NCI-H2196 treated with DMSO at 0.1 percent for 48 hours (cell line): ENCODE measurements around the gene TRIM33.
"Not testable (repeated sequence)": the region's sequence is repeated elsewhere in the genome, so short reads cannot be mapped to it uniquely, and the experiment has no call there.

Experiments used
- DNase-seq: peaks from one replicate; lab custom pipeline; 2025; ENCODE audit not compliant: unreplicated experiment; lab: John Stamatoyannopoulos, UW

Gene TRIM33

GRCh38 chr1:114468047-114468446 is 43.0 kb downstream of the TRIM33 start:
- no peak for DNase-seq

- DNase-seq: no peak
Measured at GRCh38 chr1:114467491-114467890, 43.5 kb downstream of the TRIM33 start.

GRCh38 chr1:114466334-114467014 is 44.5 kb downstream of the TRIM33 start:
- DNase-seq: no peak

- DNase-seq: no peak
Measured at GRCh38 chr1:114462963-114463362, 48.0 kb downstream of the TRIM33 start.

GRCh38 chr1:114462341-114462740 is 48.7 kb downstream of the TRIM33 start:
- DNase-seq: no peak

- DNase-seq: no peak
Measured at GRCh38 chr1:114458237-114458777, 52.7 kb downstream of the TRIM33 start.

GRCh38 chr1:114457675-114458236 is 53.2 kb downstream of the TRIM33 start:
- no peak for DNase-seq

GRCh38 chr1:114456586-114456985 is 54.4 kb downstream of the TRIM33 start:
- no peak for DNase-seq

GRCh38 chr1:114455102-114455785 is 55.8 kb downstream of the TRIM33 start:
- no peak for DNase-seq

GRCh38 chr1:114454539-114454938 is 56.5 kb downstream of the TRIM33 start:
- no peak for DNase-seq

GRCh38 chr1:114453361-114453784 is 57.6 kb downstream of the TRIM33 start:
- DNase-seq: no peak

GRCh38 chr1:114448370-114449036 is 62.5 kb downstream of the TRIM33 start:
- no peak for DNase-seq

GRCh38 chr1:114446198-114446597 is 64.8 kb downstream of the TRIM33 start:
- no peak for DNase-seq

GRCh38 chr1:114443226-114443625 is 67.8 kb downstream of the TRIM33 start:
- DNase-seq: not testable (repeated sequence)

GRCh38 chr1:114441332-114441731 is 69.7 kb downstream of the TRIM33 start:
- no peak for DNase-seq

- DNase-seq: no peak
Measured at GRCh38 chr1:114439369-114439768, 71.6 kb downstream of the TRIM33 start.

- DNase-seq: no peak
Measured at GRCh38 chr1:114437812-114438211, 73.2 kb downstream of the TRIM33 start.

- no peak for DNase-seq
Measured at GRCh38 chr1:114436799-114437198, 74.2 kb downstream of the TRIM33 start.

GRCh38 chr1:114435088-114435715 is 75.8 kb downstream of the TRIM33 start:
- no peak for DNase-seq

GRCh38 chr1:114431026-114431425 is 80.0 kb downstream of the TRIM33 start:
- DNase-seq: no peak
